Panc1 (cell line): ENCODE results near the gene LPGAT1.

Experiments used
- CTCF ChIP-seq: fragments of 450-650 bp; IDR thresholded peaks from 2 replicates; pipeline ENCODE4 v1.5.1; 2017; ENCODE audit warnings: mild to moderate bottlenecking
- POLR2AphosphoS5 ChIP-seq: IDR thresholded peaks from 2 replicates; pipeline ENCODE4 v1.6.1; 2012; ENCODE audit warnings: mild to moderate bottlenecking, low read depth, low read length, moderate library complexity
- TCF7L2 ChIP-seq: IDR thresholded peaks from 2 replicates; pipeline ENCODE4 v1.6.1; 2011; ENCODE audit warnings: mild to moderate bottlenecking, low read depth, low read length, inconsistent platforms

DNA sequence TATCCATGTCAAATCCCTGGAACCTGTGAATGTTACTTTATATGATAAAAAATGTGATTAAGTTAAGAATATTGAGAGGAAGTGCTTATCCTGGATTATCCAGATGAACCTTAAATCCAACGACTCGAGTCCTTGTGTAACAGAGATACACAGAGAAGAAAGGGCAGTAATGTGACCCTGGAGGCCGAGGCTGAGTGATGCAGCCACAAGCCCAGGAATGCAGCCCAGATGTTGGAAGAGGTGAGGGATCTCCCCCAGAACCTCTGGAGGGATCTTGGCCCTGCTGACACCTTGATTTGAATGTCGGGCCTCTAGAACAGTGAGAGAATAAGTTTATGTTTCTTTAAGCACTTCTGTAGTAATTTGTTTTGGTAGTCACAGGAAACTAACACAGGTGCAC lies 18.0 kb downstream of the LPGAT1 start:
- TF ChIP-seq CTCF (no peak), POLR2AphosphoS5 (no peak), TCF7L2 (no peak)
